GM15510 (cell line): ENCODE results near the gene TXNRD2.

Source experiments
- POLR2A ChIP-seq: IDR thresholded peaks from 3 replicates; pipeline ENCODE4 v1.6.1; 2011; ENCODE audit warnings: borderline replicate concordance; ENCODE audit not compliant: insufficient read length; ENCODE audit errors: extremely low read depth

Gene TXNRD2

DNA sequence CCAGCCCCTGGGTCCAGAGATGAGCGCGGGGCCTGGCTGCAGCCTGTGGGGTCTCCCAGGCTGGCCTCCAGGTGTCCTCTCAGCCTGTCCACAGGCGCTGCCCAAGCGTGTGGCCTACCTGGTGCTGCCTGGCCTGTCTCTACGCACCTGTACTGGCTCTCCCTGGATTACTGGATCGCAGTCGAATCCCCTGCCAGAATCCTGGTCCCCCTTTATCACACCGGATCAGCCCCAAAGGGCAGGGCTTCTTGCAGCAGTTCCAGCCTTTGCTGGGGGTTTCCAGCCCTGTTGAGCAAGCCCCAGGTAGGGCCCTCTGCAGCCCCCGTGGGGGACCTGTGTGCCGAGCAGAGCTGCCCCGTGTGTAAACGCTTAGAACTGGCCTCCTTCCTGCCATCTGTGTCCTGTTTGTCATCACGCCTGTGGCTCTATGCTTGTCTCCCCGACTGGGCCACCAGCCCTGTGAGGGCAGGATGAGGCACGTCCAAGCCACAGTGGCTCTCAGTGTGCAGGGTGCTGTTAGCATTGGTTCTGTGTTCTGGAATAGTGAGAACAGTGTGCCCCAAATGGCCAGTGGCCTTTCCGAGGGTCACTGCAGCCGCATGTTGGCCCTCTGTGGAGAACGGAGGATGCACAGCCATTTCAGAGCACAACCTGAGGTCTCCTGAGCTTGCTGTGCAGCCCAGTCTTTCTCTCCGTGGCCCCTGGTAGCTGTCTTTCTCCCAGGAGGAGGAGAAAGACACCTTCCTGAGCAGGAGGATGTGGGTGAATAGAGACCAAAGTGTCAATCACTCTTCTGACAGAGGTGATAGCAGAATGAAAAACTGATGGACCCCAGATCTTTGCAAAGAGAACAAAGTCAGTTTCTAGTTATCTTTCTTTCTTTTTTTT is 13.9 kb upstream of the TXNRD2 start:
- TF ChIP-seq POLR2A = no peak

- no peak for TF ChIP-seq POLR2A
Measured at GRCh38 chr22:19951346-19951745, 9.7 kb upstream of the TXNRD2 start.

DNA sequence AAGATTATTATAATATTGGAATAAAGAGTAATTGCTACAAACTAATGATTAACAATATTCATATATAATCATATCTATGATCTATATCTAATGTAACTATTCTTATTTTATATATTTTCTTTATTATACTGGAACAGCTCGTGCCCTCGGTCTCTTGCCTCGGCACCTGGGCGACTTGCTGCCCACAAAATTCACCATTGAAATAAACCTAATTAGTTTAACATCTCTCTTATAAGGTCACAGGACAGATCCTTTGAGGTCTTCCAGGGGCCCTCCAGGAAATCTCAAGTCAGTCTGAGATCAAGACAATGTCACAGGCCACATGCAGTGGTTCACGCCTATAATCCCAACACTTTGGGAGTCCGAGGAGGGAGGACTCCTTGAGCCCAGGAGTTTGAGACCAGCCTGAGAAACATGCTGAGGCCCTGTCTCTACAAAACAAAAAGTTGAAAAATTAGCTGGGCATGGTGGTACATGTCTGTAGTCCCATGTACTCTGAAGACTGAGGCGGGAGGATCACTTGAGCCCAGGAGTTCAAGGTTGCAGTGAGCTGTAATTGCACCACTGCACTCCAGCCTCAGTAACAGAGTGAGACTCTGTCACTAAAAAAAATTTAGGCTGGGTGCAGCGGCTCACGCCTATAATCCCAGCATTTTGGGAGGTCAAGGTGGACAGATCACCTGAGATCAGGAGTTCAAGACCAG is 6.6 kb upstream of the TXNRD2 start:
- no peak for TF ChIP-seq POLR2A

DNA sequence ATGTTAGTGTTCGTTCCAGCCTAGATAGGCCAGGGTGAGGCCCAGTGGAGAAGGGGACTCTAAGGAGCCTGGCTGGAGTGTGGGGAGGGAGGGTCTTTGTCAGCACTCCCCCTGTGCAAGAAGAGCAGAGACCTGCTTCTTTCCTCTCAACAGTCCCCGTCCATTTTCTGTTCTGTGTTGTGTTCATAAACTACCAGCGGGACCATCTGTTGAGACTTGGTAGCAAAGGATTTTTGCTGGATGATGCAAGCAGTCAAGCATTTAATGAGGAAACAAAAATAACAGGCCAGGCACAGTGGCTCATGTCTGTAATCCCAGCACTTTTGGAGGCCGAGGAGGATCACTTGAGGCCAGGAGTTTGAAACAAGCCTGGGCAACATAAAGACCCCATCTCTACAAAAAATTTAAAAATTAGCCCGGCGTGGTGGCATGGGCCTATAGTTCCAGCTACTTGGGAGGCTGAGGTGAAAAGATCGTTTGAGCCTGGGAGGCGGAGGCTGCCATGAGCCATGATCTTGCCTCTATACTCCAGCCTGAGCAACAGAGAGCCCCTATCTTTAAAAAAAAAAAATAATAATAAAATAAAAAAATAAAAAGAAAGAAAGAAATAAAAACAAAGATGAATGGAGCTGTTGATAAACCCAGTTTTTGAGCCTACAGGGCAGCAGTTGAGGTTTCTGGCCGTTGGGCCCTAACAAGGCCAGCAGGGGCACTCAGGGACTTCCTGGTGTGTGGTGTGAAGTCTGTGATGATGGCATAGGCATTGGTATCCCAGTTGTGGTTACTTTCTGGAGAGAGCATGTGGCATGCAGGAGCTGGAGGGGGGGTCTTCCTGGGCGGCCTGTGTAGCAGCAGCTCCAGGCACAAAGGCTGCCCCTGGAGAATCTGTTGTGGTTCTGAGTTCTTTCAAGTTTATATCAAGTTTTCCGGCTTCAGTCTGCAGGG is 1.7 kb upstream of the TXNRD2 start:
- TF ChIP-seq POLR2A = no peak

DNA sequence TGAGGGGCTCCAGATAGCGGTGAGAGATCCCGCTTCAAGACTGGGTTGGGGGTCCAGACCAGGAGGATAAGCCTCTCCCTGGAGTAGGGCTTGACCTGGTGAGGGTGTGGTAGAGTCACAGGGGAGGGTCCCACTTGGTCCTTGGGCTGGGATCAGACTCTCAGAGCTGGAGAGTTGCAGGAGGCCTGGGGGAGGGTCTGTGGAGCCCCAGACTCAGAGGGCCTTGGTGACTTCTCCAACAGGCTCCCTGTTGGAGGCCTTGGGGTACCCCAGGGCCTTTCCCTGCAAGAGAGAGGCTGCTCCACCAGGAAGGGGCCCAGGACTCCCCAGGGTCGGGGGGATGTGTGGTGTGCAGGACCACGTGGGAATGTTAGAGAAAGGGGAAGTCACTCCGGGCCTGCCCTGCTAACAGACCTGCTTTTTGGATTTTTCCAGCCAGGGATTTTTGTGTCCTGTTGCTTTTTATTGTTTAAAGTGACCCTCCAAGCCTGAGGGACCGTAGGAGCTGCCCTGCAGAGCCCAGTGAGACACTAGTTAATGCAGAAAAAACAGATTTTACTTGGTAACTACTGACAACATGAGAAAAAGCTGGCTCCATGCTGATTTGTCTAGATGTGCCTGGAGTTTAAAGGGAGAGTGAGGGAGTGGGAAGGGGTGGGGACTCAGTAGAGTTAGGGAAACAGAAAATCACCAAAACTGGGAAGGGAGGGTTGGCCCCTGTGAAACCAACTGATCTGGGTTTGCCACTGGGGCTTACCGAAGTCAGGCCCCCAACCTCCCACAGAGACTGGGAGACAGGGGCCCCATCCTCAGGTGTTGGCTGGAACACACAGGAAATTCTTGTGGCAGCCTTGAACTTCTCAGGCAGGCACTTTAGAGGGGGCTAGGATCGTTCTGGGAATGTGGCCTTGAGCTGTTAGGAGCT is 801 bp upstream of the TXNRD2 start:
- no peak for TF ChIP-seq POLR2A

DNA sequence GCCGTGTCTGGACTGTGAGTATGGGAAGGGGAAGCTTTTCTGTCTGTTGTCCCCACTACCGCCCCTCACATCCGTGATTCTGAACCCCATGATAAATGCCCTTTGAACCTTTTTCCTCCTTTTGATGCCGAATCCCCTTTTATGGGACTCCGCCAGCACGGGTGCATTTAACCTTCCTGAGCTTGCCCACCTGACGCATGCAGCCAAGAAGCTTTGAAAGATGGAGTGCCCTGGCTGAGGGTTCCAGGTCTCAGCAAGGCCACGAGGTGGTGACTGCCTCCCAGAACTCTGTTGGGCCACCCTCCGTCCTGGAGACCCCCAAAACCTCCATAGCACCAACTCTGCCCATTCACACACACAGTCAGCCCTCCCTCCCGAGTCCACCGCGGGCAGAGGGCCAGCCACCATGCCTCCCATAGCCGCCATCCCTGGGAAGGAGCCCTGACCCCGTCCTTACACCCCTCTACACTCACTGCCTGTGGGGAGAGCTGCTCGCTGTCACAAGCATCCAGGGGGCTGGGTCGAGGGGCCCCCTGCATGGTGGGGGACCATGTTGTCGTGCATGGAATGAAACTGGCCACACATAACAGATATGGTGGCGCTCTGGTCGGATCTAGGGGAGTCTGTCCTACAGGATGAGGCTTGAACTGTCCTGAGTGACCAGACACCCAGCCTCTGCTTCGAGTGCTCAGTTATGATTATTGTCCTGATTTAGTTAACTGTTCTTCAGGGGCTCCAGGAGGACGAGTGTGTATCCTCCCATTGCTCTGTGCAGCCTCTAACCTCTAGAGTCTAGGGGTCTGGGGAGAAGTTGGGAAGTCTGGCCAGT is 868 bp downstream of the TXNRD2 start:
- TF ChIP-seq POLR2A = no peak

- TF ChIP-seq POLR2A = no peak
Measured at GRCh38 chr22:19937616-19938473, 3.8 kb downstream of the TXNRD2 start.

DNA sequence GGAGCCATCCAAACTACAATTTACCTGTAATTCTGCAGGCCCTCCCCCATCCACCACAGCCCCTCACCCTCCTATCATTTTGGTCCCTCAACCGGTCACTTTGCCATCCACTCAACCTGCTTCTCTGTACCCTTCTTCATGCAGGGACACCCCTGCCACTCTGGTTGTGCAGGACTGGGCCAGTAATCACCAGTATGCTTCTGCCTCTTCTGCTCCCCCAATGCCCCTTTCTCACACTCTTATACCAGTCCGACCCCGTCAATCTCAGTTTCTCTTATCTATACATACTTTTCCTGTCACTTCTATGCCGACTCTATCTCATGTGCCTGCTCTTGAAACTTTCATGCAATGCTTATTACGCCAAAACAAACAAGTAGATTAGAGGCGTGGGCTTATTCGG is 5.1 kb downstream of the TXNRD2 start:
- TF ChIP-seq POLR2A = no peak

- TF ChIP-seq POLR2A = no peak
Measured at GRCh38 chr22:19933341-19934241, 8.0 kb downstream of the TXNRD2 start.

GRCh38 chr22:19932367-19933206 is 9.0 kb downstream of the TXNRD2 start:
- no peak for TF ChIP-seq POLR2A
